GM12891 (cell line): ENCODE measurements around the gene MAP2K5.

ENCODE experiments used
- POLR2A ChIP-seq: IDR thresholded peaks from 2 replicates; pipeline ENCODE4 v1.6.1; 2011; ENCODE audit warnings: low read depth, low read length, control low read depth
- POLR2AphosphoS5 ChIP-seq: IDR thresholded peaks from 2 replicates; pipeline ENCODE4 v1.6.1; 2011; ENCODE audit warnings: low read depth, low read length, control low read depth
- POU2F2 ChIP-seq: IDR thresholded peaks from 2 replicates; pipeline ENCODE4 v1.6.1; 2011; ENCODE audit warnings: low read depth, mild to moderate bottlenecking, control low read depth, low read length, moderate library complexity
- TAF1 ChIP-seq: IDR thresholded peaks from 2 replicates; pipeline ENCODE4 v1.6.1; 2011; ENCODE audit warnings: low read depth, low read length, control low read depth

- TF ChIP-seq POLR2A (no peak), POLR2AphosphoS5 (no peak), TAF1 (no peak), POU2F2 (no peak)
Observed at GRCh38 chr15:67639591-67639990, 97.1 kb downstream of the MAP2K5 start.
